GM21528 (cell line): ENCODE data around the gene WDR46.
A peak's percentile ranks its signal among the peaks of the same experiment; 100 is the strongest.
"Not testable (repeated sequence)": the region's sequence is repeated elsewhere in the genome, so short reads cannot be mapped to it uniquely, and the experiment has no call there.

Experiments
- ATAC-seq: cut with Tn5 transposase; IDR thresholded peaks from one replicate; pipeline ENCODE4 v1.9.1; 2021; ENCODE audit warnings: mild to moderate bottlenecking, moderate library complexity; ENCODE audit not compliant: unreplicated experiment, low FRiP score

The WDR46 gene

GRCh38 chr6:33271468-33272274 is 17.4 kb downstream of the WDR46 start, which contains the start of the genes RPS18 and VPS52:
RPS18 (plus strand) TSS chr6:33272075; CDS start chr6:33272120, 45 bp downstream.
VPS52 (minus strand) TSS chr6:33271876; CDS start chr6:33271675, 201 bp downstream.
- peak; percentile 69 for ATAC-seq

- ATAC-seq, result no peak
These were observed 17.9 kb downstream of the WDR46 start for GRCh38 chr6:33271117-33271467.

- no peak for ATAC-seq
These were observed 25.0 kb downstream of the WDR46 start for GRCh38 chr6:33264015-33264414.

- ATAC-seq, result not testable (repeated sequence)
These were observed 26.5 kb downstream of the WDR46 start for GRCh38 chr6:33262490-33262889.

- no peak for ATAC-seq
These were observed 30.0 kb downstream of the WDR46 start for GRCh38 chr6:33259032-33259431.

GRCh38 chr6:33254591-33254990 is 34.4 kb downstream of the WDR46 start:
- no peak for ATAC-seq

- no peak for ATAC-seq
These were observed 36.3 kb downstream of the WDR46 start for GRCh38 chr6:33252759-33253158.

GRCh38 chr6:33251395-33252012 is 37.5 kb downstream of the WDR46 start:
- ATAC-seq, result no peak

- ATAC-seq, result no peak
These were observed 38.3 kb downstream of the WDR46 start for GRCh38 chr6:33250731-33251130.

- ATAC-seq, result peak; percentile 4
These were observed 39.1 kb downstream of the WDR46 start for GRCh38 chr6:33249732-33250630.

GRCh38 chr6:33248932-33249731 is 39.9 kb downstream of the WDR46 start:
- ATAC-seq, result peak; percentile 92

GRCh38 chr6:33248643-33248931 is 40.5 kb downstream of the WDR46 start:
- peak; percentile 5 for ATAC-seq

GRCh38 chr6:33247977-33248642 is 40.9 kb downstream of the WDR46 start:
- ATAC-seq, result peak; percentile 37

- ATAC-seq, result no peak
These were observed 45.6 kb downstream of the WDR46 start for GRCh38 chr6:33243476-33243875.

GRCh38 chr6:33241968-33242367 is 47.1 kb downstream of the WDR46 start:
- ATAC-seq, result no peak

- no peak for ATAC-seq
These were observed 51.3 kb downstream of the WDR46 start for GRCh38 chr6:33237741-33238140.

GRCh38 chr6:33236852-33237251 is 52.2 kb downstream of the WDR46 start:
- no peak for ATAC-seq

GRCh38 chr6:33236328-33236727 is 52.7 kb downstream of the WDR46 start:
- ATAC-seq, result no peak

- ATAC-seq, result no peak
These were observed 53.8 kb downstream of the WDR46 start for GRCh38 chr6:33235221-33235634.
